ENCODE measurements around the gene OSBPL7. TPM values are rescaled to one million over a fixed set of nuclear protein-coding genes. Genes with fewer than 3 reads are reported as not detected.

The OSBPL7 gene
- total and polyA plus RNA-seq, 2 donors (not counting 1 experiment from before 2014, with no cell fraction given) = 51.0 to 61.3 TPM

GRCh38 chr17:47857551-47858455, 36.2 kb upstream of the OSBPL7 start:
- POLR2A ChIA-PET = no interaction called here
- no peaks in the 10 kb centered on the region for H3K4me1 ChIP-seq (ENCODE audit: control insufficient read depth in 2 of 2, insufficient read depth in 2 of 2, low read length in 2 of 2)
- no peaks in the 10 kb centered on the region for H4K20me1 ChIP-seq (ENCODE audit: control insufficient read depth, insufficient read depth, low read length, poor library complexity, severe bottlenecking)
- H3K79me2 ChIP-seq (ENCODE audit: control insufficient read depth, insufficient read depth, low read length) = no peaks in the 10 kb centered on the region
- no peak overlapping the region for H2AFZ ChIP-seq (ENCODE audit: insufficient read depth, low read depth, low read length, poor library complexity, severe bottlenecking)
- ATAC-seq (ENCODE audit: low read depth) (no peak), DNase-seq (no peak)
- peaks cover 0 to 51% (median 17%) of the 10 kb centered on the region in 4 experiments for H3K27me3 ChIP-seq (replicated peaks in 1 of 4; ENCODE audit: control extremely low read depth in 1 of 4, control insufficient read depth in 3 of 4, insufficient read depth in 4 of 4, low read length in 3 of 4)
- Mint-ChIP-seq H3K4me1 (peaks cover 2% of the 10 kb centered on the region), H3K9me3 (ENCODE audit: insufficient read depth) (no peaks in the 10 kb centered on the region), H3K27ac (no peak overlapping the region), H3K27me3 (peaks cover 66% of the 10 kb centered on the region), H3K4me3 (no peak overlapping the region)
- WGBS (ENCODE audit: insufficient coverage) = 55% methylated on average over 13 of the region's 16 CpGs
- H3K4me2 ChIP-seq (replicated peaks; ENCODE audit: low read depth, low read length, poor library complexity, severe bottlenecking) = no peak overlapping the region
- CTCF ChIA-PET = interaction anchor here (1.2 kb wide), 1 partner anchor 13 kb away, joined by 4 read pairs; no protein-coding TSS in a partner anchor
- H3K36me3 ChIP-seq (replicated peaks in 1 of 2; ENCODE audit: control extremely low read depth in 1 of 2, control insufficient read depth in 1 of 2, extremely low read depth in 1 of 2, insufficient read depth in 2 of 2, low read length in 1 of 2) = no peaks in the 10 kb centered on the region
- no peak overlapping the region for H3K4me3 ChIP-seq (ENCODE audit: control extremely low read depth in 1 of 5, extremely low read depth in 1 of 5, insufficient read depth in 1 of 5, low read depth in 2 of 5, low read length in 4 of 5)
- intact Hi-C loops (cut with micrococcal nuclease) = no loop called here
- no peak for TF ChIP-seq EZH2 (IDR thresholded peaks at IDR 0.05; ENCODE audit: borderline replicate concordance, insufficient read depth, low read depth, low read length, poor library complexity, severe bottlenecking)
- TF ChIP-seq CTCF (IDR thresholded peaks at IDR 0.05) = no peak
- no peak overlapping the region for H3K9ac ChIP-seq (ENCODE audit: low read length)
- no peak overlapping the region for H3K27ac ChIP-seq (ENCODE audit: low read length in 2 of 2)
- H3K9me3 ChIP-seq (ENCODE audit: control extremely low read depth in 1 of 3, control insufficient read depth in 2 of 3, insufficient read depth in 1 of 3, low read length in 2 of 3) = peaks cover 0 to under 1% (median 0%) of the 10 kb centered on the region in 3 donors

GRCh38 chr17:47856830-47857229, 35.2 kb upstream of the OSBPL7 start:
- peaks cover 0 to 61% (median 26%) of the 10 kb centered on the region in 4 experiments for H3K27me3 ChIP-seq (replicated peaks in 1 of 4; ENCODE audit: control extremely low read depth in 1 of 4, control insufficient read depth in 3 of 4, insufficient read depth in 4 of 4, low read length in 3 of 4)
- no peaks in the 10 kb centered on the region for H4K20me1 ChIP-seq (ENCODE audit: control insufficient read depth, insufficient read depth, low read length, poor library complexity, severe bottlenecking)
- H3K4me3 Mint-ChIP-seq = no peak overlapping the region
- no peaks in the 10 kb centered on the region for H3K36me3 ChIP-seq (replicated peaks in 1 of 2; ENCODE audit: control extremely low read depth in 1 of 2, control insufficient read depth in 1 of 2, extremely low read depth in 1 of 2, insufficient read depth in 2 of 2, low read length in 1 of 2)
- peaks cover 8% of the 10 kb centered on the region in 2 donors for H3K4me1 ChIP-seq (ENCODE audit: control insufficient read depth in 2 of 2, insufficient read depth in 2 of 2, low read length in 2 of 2)
- no peak for DNase-seq
- H3K79me2 ChIP-seq (ENCODE audit: control insufficient read depth, insufficient read depth, low read length) = no peaks in the 10 kb centered on the region
- intact Hi-C loops (cut with micrococcal nuclease) = no loop called here
- H2AFZ ChIP-seq (ENCODE audit: insufficient read depth, low read depth, low read length, poor library complexity, severe bottlenecking) = no peak overlapping the region
- CTCF ChIA-PET = interaction anchor here (2.8 kb wide), 1 partner anchor 14 kb away, joined by 12 read pairs; no protein-coding TSS in a partner anchor
- H3K4me2 ChIP-seq (replicated peaks; ENCODE audit: low read depth, low read length, poor library complexity, severe bottlenecking) = no peak overlapping the region
- no peaks in the 10 kb centered on the region for H3K9me3 ChIP-seq (ENCODE audit: control extremely low read depth in 1 of 3, control insufficient read depth in 2 of 3, insufficient read depth in 1 of 3, low read length in 2 of 3)
- H3K27ac ChIP-seq (ENCODE audit: low read length in 2 of 2) = no peak overlapping the region
- no peak overlapping the region for H3K9ac ChIP-seq (ENCODE audit: low read length)
- H3K4me1 Mint-ChIP-seq = peaks cover 9% of the 10 kb centered on the region
- no peaks in the 10 kb centered on the region for H3K9me3 Mint-ChIP-seq (ENCODE audit: insufficient read depth)
- H3K4me3 ChIP-seq (ENCODE audit: control extremely low read depth in 1 of 5, extremely low read depth in 1 of 5, insufficient read depth in 1 of 5, low read depth in 2 of 5, low read length in 4 of 5) = no peak overlapping the region
- peaks cover 76% of the 10 kb centered on the region for H3K27me3 Mint-ChIP-seq
- no peak for ATAC-seq (ENCODE audit: low read depth)
- TF ChIP-seq EZH2 (IDR thresholded peaks at IDR 0.05; ENCODE audit: borderline replicate concordance, insufficient read depth, low read depth, low read length, poor library complexity, severe bottlenecking) (no peak), CTCF (IDR thresholded peaks at IDR 0.05) (no peak)
- no peak overlapping the region for H3K27ac Mint-ChIP-seq
- POLR2A ChIA-PET = no interaction called here
